Hematopoietic multipotent progenitor cell treated with erythropoietin and hydrocortisone succinate and interleukin-3 and kit ligand, for 4 days (in vitro differentiated cells): Measurements from ENCODE around the gene CUEDC1.
A peak's percentile ranks its signal among the peaks of the same experiment; 100 is the strongest.

ENCODE experiments used
- DNase-seq: peaks from one replicate; pipeline ENCODE4 v3.0.0-alpha.2; 2015

The CUEDC1 gene

DNA sequence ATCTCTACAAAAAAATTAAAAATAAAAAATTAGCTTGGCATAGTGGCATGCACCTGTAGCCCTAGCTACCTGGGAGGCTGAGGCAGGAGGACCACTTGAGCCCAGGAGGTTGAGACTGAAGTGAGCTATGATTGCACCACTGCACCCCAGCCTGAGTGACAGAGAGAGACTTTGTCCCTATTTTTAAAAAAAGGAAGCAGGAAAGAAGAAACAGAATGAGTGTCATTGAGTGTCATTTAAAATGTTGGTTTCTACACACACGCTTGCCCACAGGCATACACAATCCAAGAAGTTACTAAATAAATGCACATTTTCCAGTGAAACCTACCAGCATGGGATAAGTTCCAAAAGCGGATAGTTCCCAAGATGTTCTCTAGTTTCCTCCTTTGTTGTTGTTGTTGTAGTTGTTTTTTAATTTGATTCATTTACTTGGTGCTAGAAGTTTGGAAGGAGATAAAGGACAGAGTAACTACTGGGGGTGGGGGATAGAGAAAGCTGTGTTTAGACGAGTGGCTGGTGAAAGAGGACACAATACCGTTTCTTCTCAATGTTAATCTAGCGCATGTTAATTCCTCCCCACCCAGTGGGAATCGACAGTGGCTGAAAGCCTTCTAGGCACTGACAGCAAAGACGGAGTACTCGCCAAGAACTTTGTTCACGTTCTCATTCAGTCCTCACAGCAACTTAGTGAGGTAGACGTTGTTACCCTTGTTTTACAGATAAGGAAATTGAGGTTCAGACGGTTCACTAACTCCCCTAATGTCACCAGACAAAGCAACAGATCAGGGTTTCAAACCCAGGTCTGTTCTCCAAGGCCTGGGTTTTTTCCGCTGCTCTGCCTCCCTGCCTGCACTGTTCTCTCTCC is 122.7 kb downstream of the CUEDC1 start:
- peak; percentile 37 for DNase-seq

DNA sequence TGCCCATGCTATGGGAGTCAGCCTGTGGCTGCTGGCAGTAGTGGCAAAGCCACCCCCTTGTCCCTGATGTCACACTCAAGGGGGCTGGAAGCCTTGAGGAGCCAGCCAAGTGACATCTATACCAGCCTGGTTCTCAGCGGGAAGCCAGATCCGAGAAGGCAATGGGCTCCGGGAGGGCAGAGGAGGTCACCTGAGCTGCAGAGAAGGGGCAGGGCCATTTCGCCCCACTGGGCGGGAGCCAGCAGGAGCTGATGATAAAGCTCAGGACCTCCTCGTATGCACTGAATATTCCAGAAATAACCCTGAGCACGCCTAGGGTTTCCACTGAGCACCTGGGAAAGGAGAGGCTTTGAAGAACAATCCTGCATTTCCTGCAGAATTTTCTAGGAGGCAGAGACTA is 124.3 kb downstream of the CUEDC1 start:
- no peak for DNase-seq

DNA sequence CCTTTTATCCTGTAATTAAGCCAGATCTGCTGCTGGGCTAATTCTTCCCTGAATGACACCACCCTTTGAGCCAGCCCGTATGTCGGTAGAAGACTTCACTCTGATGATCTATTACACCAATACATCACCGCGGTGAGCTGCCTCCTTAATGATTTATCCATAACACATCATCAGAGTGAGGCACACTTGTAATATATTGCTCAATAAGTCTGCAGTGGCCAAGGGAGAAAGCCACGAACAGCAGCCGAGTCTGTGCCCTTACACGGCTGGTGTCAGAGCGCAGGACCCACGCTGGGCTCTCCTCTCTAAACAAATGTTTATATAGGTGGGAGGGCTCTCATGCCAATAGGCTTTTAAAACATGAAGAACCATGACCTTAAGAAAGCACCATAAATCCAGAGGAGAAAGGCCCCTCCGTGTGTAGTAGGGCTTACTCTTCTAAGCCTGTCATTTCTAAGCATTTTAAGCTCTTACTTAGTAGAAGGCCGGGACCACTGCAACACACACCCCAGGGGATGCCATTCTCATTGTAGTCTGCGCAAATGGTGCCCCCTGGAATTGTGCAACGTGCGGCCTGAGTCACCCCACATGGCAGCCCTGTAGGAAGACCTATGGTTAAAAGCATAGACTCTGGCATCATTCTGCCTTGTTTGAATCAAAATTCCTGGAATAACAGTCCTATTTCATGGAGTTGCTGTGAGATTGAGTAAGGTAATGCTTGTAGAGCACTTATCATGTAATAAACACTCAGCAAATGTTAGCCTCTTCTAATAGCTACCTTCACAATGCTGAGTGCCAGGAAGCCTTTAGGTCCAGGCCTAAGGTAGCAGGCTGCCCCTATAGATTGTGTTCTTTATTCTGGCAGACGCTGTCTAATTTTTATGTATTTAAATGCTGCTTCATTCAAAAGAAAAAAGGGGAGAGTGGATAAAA is 131.5 kb downstream of the CUEDC1 start:
- DNase-seq, result peak; percentile 30

GRCh38 chr17:57819867-57820266 is 135.3 kb downstream of the CUEDC1 start:
- DNase-seq, result no peak

DNA sequence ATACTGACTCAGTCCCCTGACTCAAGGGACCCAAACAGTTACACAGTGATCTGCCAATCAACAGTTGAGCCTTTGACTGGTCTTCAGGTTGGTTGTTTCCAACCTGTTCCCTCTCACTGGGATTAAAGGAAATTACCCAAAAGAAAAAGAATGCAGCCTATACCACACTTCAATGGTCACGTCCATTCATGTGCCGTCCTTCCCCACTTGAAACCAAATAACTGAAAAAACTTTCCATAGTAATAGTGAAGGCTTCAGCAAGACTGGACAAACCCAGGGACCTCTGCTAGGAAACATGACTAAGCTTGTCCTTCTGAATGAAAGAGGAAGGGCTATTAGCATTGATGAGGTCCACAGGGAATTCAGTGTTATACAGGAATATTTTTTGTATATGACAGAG is 135.9 kb downstream of the CUEDC1 start:
- no peak for DNase-seq

DNA sequence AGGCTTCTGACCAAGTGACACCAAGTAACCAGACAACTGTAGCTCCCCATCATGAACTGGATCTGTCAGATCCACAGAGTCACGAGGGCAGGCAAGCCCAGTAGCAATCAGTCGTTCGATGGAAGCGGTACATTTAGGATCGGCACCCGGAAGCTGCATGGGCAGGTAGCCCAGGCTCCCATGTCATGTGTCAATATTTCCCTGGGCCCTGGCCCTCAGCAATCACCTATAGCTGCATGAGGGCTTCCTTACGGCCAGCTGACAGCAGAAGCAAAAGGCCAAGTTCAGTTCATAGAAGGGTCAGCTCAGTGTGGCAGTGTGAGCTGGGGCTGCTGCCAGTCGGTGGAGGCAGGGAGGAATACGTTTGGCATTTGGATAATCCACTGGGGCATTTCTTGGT is 137.1 kb downstream of the CUEDC1 start:
- no peak for DNase-seq

DNA sequence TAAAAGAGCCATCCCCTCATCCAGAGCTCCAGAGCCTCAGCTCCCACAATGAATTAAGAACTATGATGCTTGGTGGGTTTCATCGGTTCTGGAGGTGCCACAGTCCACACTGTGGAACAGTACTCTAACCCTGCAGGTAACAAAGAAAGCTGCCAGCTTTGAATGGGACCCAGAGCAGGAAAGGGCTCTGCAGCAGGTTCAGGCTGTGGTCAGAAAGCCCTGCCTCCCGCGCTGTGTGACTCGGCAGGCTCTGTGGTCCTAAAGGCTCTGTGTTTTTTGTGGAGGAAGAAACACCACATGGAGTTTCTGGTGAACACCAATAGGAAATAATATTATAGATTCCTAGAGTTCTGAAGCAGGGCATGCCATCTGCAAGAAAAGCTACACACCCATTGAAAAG is 137.9 kb downstream of the CUEDC1 start:
- DNase-seq, result no peak

- DNase-seq, result no peak
Observed at GRCh38 chr17:57814421-57814820, 140.8 kb downstream of the CUEDC1 start.

DNA sequence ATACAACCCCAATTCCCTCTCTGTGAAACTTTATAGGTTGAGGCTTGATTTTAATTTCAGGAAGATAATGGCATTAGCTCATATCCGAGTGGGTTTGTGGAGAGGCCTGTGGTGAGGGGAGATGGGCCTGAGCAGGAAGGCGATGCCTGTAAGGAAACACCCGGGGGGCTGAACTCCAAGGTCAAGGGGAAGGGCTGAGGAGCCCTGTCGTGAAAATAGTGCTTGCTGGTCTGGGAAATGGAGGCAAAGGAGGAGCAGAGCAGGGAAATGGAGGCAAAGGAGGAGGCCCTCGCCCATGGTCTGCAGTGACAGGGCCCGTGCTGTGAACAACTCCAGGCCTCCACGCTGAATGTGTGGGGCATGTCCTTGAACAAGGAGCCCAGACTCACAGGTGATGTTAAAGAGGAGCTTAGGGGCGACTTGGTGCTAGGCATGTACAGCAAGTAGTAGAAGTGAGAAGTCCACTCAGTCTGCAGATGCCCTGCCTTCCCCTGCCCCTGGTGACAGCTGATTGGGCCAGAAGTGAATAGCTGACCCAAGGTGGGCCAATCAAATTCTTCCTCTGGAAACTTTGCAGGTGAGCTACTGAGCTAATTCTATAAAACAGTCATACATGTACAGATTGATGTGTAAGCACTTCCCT is 143.5 kb downstream of the CUEDC1 start:
- no peak for DNase-seq
